Measurements from ENCODE around the gene DCAF16. TPM values are rescaled to one million over a fixed set of nuclear protein-coding genes. Genes with fewer than 3 reads are reported as not detected.

Gene DCAF16
- total RNA-seq, 2 donors from 2014 or later = 52.0 to 63.1 TPM

DNA sequence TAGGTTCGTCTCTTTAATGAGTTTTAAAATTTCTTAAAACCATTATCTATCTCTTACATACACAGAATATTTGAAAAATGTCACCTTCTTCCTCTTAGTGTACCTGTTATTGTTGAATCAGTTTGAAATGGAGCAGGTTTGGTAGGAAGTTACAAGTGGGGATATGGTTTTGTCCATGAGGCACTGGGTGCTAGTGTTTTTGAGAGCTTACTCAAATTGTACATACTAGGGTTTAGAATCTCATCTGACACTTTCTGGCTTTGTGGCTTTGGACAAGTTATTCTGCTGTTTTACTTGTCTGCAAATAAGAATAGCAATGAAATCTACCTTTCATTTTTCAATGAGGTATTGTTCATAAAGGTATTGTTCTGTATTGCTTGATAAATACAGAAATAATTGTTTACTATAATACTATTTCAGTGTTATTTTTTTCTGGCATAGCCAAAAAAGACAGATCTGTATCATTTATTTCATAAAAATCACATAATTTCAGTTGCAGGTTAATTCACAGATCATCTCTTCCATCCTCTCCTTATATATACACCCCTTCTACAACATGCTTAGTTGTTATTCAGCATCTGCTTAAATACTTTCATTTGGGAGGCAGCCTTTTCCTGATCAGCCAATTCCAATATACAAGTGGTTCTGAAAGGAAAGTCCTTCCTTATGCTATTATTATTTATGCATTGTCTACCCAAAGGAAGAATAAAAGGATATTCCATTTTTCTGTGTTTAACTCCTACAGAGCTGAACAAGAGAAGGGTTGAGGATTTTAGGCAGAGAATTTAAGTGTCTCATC is 13.5 kb upstream of the DCAF16 start:
- H3K27ac Mint-ChIP-seq = no peak overlapping the region
- H3K4me3 Mint-ChIP-seq = no peak overlapping the region
- DNase-seq = no peak
- no peaks in the 10 kb centered on the region for H3K4me1 ChIP-seq (ENCODE audit: control insufficient read depth, insufficient read depth, low read length)
- no peak overlapping the region for H3K4me3 ChIP-seq (ENCODE audit: low read length)
- peaks cover 49% of the 10 kb centered on the region for H3K36me3 Mint-ChIP-seq (ENCODE audit: low read depth)
- H3K9me3 ChIP-seq (ENCODE audit: control insufficient read depth, low read length) = no peaks in the 10 kb centered on the region
- H3K27me3 Mint-ChIP-seq (ENCODE audit: insufficient read depth) = no peaks in the 10 kb centered on the region
- no peak for TF ChIP-seq CTCF (conservative IDR thresholded peaks at IDR 0.05)
- H3K9ac ChIP-seq (ENCODE audit: extremely low read depth, low read length, poor library complexity, severe bottlenecking) = no peak overlapping the region
- peaks cover 82% of the 10 kb centered on the region for H3K36me3 ChIP-seq (ENCODE audit: control insufficient read depth, insufficient read depth, low read length)
- no peaks in the 10 kb centered on the region for H3K4me1 Mint-ChIP-seq
- no peaks in the 10 kb centered on the region for H3K27me3 ChIP-seq (ENCODE audit: control insufficient read depth, insufficient read depth, low read length, poor library complexity, severe bottlenecking)
- no CpG with 5 or more reads among the region's 1 CpG for WGBS, 2 experiments (ENCODE audit: insufficient coverage in 1 of 2, insufficient read length in 1 of 2)
- no peak overlapping the region for H3K27ac ChIP-seq (ENCODE audit: low read depth, low read length)
- H3K9me3 Mint-ChIP-seq = no peaks in the 10 kb centered on the region

- no peak for DNase-seq
- no peak overlapping the region for H3K27ac ChIP-seq (ENCODE audit: low read depth, low read length)
- H3K36me3 Mint-ChIP-seq (ENCODE audit: low read depth) = peaks cover 38% of the 10 kb centered on the region
- H3K4me3 ChIP-seq (ENCODE audit: low read length) = no peak overlapping the region
- peak; percentile 75 for TF ChIP-seq CTCF (conservative IDR thresholded peaks at IDR 0.05)
- no peaks in the 10 kb centered on the region for H3K27me3 ChIP-seq (ENCODE audit: control insufficient read depth, insufficient read depth, low read length, poor library complexity, severe bottlenecking)
- H3K9ac ChIP-seq (ENCODE audit: extremely low read depth, low read length, poor library complexity, severe bottlenecking) = no peak overlapping the region
- no peak overlapping the region for H3K4me3 Mint-ChIP-seq
- peaks cover 71% of the 10 kb centered on the region for H3K36me3 ChIP-seq (ENCODE audit: control insufficient read depth, insufficient read depth, low read length)
- peaks cover 9% of the 10 kb centered on the region for H3K4me1 Mint-ChIP-seq
- no peaks in the 10 kb centered on the region for H3K4me1 ChIP-seq (ENCODE audit: control insufficient read depth, insufficient read depth, low read length)
- no peaks in the 10 kb centered on the region for H3K9me3 Mint-ChIP-seq
- no peaks in the 10 kb centered on the region for H3K27me3 Mint-ChIP-seq (ENCODE audit: insufficient read depth)
- H3K27ac Mint-ChIP-seq = no peak overlapping the region
- 90 to 95% methylated on average over 2 to 5 of the region's 5 CpGs for WGBS, 2 experiments (ENCODE audit: insufficient coverage in 1 of 2, insufficient read length in 1 of 2)
- no peaks in the 10 kb centered on the region for H3K9me3 ChIP-seq (ENCODE audit: control insufficient read depth, low read length)
These were observed 6.5 kb upstream of the DCAF16 start for GRCh38 chr4:17817027-17817426.

DNA sequence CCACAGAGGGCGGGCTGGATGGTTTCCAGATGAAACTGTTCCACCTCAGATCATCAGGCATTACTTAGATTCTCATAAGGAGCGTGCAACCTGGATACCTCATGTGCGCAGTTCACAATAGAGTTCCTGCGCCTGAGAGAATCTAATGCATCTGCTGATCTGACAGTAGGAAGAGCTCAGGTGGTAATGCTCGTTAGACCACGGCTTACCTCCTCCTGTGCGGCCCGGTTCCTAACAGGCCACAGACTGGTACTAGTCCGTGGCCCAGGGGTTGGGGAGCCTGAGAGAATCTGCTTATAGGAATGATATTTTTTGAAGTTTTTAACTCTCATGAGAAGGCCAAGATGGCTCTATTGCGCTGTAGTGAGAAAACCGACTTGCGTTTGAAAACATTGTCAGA is 5.6 kb upstream of the DCAF16 start:
- 89 to 97% methylated on average over 6 to 12 of the region's 12 CpGs for WGBS, 2 experiments (ENCODE audit: insufficient coverage in 1 of 2, insufficient read length in 1 of 2)
- Mint-ChIP-seq H3K27ac (no peak overlapping the region), H3K4me1 (peaks cover 10% of the 10 kb centered on the region)

More for the DNA sequence above, 5.6 kb upstream of the DCAF16 start:
- Histone ChIP-seq H3K4me3 (ENCODE audit: low read length) (no peak overlapping the region), H3K4me1 (ENCODE audit: control insufficient read depth, insufficient read depth, low read length) (no peaks in the 10 kb centered on the region), H3K9me3 (ENCODE audit: control insufficient read depth, low read length) (no peaks in the 10 kb centered on the region), H3K9ac (ENCODE audit: extremely low read depth, low read length, poor library complexity, severe bottlenecking) (no peak overlapping the region), H3K36me3 (ENCODE audit: control insufficient read depth, insufficient read depth, low read length) (peaks cover 71% of the 10 kb centered on the region), H3K27ac (ENCODE audit: low read depth, low read length) (no peak overlapping the region), H3K27me3 (ENCODE audit: control insufficient read depth, insufficient read depth, low read length, poor library complexity, severe bottlenecking) (no peaks in the 10 kb centered on the region)
- DNase-seq = no peak
- Mint-ChIP-seq H3K9me3 (no peaks in the 10 kb centered on the region), H3K36me3 (ENCODE audit: low read depth) (peaks cover 34% of the 10 kb centered on the region), H3K27me3 (ENCODE audit: insufficient read depth) (no peaks in the 10 kb centered on the region), H3K4me3 (no peak overlapping the region)
- TF ChIP-seq CTCF (conservative IDR thresholded peaks at IDR 0.05) = no peak

Measured in endodermal cell (in vitro differentiated cells).